Limb (tissue), 2 donors: ENCODE results near the gene ZNF497.
"Not testable (repeated sequence)": the region's sequence is repeated elsewhere in the genome, so short reads cannot be mapped to it uniquely, and the experiment has no call there.

ENCODE experiments used
- DNase-seq, 2 donors: peaks; one replicate each; pipeline ENCODE4 v3.0.0-alpha.2; 2016; ENCODE audit errors: extremely low spot score in 2 of 2

Gene ZNF497

GRCh38 chr19:58362272-58362994, at the start of gene ZNF497:
TSS of gene ZNF497 (minus strand) at chr19:58362751. CDS start at chr19:58357635, 5,116 bp downstream.
- peak; percentile 94 to 97 for DNase-seq

GRCh38 chr19:58409010-58409790, 46.6 kb upstream of the ZNF497 start:
- no peak for DNase-seq

- peak; percentile 97 to 98 for DNase-seq
Measured at GRCh38 chr19:58408152-58409009, 45.8 kb upstream of the ZNF497 start, which contains the start of gene ZNF584. TSS of gene ZNF584 (plus strand) at chr19:58408649. CDS start at chr19:58409148, 499 bp downstream.

- DNase-seq: no peak
Measured at GRCh38 chr19:58407658-58408151, 45.2 kb upstream of the ZNF497 start.

- no peak for DNase-seq
Measured at GRCh38 chr19:58406818-58407657, 44.5 kb upstream of the ZNF497 start.

GRCh38 chr19:58403920-58404478, 41.4 kb upstream of the ZNF497 start:
- not testable (repeated sequence) for DNase-seq

GRCh38 chr19:58401840-58402421, 39.4 kb upstream of the ZNF497 start:
- DNase-seq: no peak

GRCh38 chr19:58400916-58401839, 38.6 kb upstream of the ZNF497 start:
- peak; percentile 99 for DNase-seq

- DNase-seq: no peak
Measured at GRCh38 chr19:58400316-58400915, 37.9 kb upstream of the ZNF497 start.

- DNase-seq: no peak
Measured at GRCh38 chr19:58399903-58400302, 37.4 kb upstream of the ZNF497 start.

- no peak for DNase-seq
Measured at GRCh38 chr19:58398545-58398944, 36.0 kb upstream of the ZNF497 start.

GRCh38 chr19:58398087-58398486, 35.5 kb upstream of the ZNF497 start:
- DNase-seq: no peak

- DNase-seq: no peak
Measured at GRCh38 chr19:58397533-58398037, 35.0 kb upstream of the ZNF497 start.

- DNase-seq: no peak
Measured at GRCh38 chr19:58396691-58397532, 34.4 kb upstream of the ZNF497 start.

- peak in 1 of 2 donors; percentile 37 for DNase-seq
Measured at GRCh38 chr19:58395979-58396627, 33.6 kb upstream of the ZNF497 start.

- DNase-seq: peak in 1 of 2 donors; percentile 42
Measured at GRCh38 chr19:58395220-58395978, 32.8 kb upstream of the ZNF497 start, which contains the start of gene RNF225. TSS of gene RNF225 (plus strand) at chr19:58395656. CDS start at chr19:58396090, 434 bp downstream.
